HG03520 (cell line): ENCODE data around the gene METTL17.
"Not testable (repeated sequence)": the region's sequence is repeated elsewhere in the genome, so short reads cannot be mapped to it uniquely, and the experiment has no call there.

Experiments used
- ATAC-seq: cut with Tn5 transposase; IDR thresholded peaks from one replicate; pipeline ENCODE4 v1.9.1; 2021; ENCODE audit warnings: mild to moderate bottlenecking, moderate library complexity; ENCODE audit not compliant: unreplicated experiment

METTL17 gene, protein sequence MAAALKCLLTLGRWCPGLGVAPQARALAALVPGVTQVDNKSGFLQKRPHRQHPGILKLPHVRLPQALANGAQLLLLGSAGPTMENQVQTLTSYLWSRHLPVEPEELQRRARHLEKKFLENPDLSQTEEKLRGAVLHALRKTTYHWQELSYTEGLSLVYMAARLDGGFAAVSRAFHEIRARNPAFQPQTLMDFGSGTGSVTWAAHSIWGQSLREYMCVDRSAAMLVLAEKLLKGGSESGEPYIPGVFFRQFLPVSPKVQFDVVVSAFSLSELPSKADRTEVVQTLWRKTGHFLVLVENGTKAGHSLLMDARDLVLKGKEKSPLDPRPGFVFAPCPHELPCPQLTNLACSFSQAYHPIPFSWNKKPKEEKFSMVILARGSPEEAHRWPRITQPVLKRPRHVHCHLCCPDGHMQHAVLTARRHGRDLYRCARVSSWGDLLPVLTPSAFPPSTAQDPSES

GRCh38 chr14:20989787-20990600, at the start of gene METTL17:
METTL17 (plus strand) TSS chr14:20989980; CDS start chr14:20990003, 23 bp downstream.
- peak; percentile 93 for ATAC-seq

- not testable (repeated sequence) for ATAC-seq
Measured at GRCh38 chr14:20945146-20945545, 44.6 kb upstream of the METTL17 start.

GRCh38 chr14:20946707-20947106, 43.1 kb upstream of the METTL17 start:
- ATAC-seq = not testable (repeated sequence)

- not testable (repeated sequence) for ATAC-seq
Measured at GRCh38 chr14:20954736-20955537, 34.8 kb upstream of the METTL17 start, which contains the start of gene RNASE2. RNASE2 (plus strand) TSS chr14:20955487; CDS start chr14:20955772, 285 bp downstream.

GRCh38 chr14:20955538-20955873, 34.3 kb upstream of the METTL17 start:
- not testable (repeated sequence) for ATAC-seq

DNA sequence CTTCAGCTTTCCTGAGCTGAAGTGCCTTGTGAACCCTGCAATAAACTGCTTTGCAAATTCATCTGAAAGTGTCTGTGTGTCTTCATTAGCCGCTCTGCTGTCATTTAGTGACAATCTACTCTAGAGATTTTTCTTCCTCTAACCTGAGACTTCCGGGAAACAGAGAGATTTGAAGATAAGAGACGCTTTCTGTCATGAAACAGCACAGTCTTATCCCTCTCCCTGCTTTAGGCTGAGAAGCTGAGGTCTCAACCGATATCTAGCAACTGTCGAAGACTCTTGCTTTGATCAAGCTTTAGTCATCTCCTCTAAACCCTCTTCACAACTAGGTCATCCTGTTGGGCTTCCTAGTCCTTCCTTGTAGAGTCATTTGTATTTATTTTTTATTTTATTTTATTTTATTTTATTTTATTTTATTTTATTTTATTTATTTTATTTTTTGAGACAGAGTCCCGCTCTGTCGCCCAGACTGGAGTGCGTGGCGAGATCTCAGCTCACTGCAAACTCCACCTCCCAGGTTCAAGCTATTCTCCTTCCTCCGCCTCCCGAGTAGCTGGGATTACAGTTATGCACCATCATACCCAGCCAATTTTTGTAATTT, 33.3 kb upstream of the METTL17 start:
- no peak for ATAC-seq

GRCh38 chr14:20958946-20959345, 30.8 kb upstream of the METTL17 start:
- ATAC-seq = not testable (repeated sequence)

GRCh38 chr14:20969336-20969735, 20.4 kb upstream of the METTL17 start:
- no peak for ATAC-seq

- ATAC-seq = peak; percentile 7
Measured at GRCh38 chr14:20970647-20970982, 19.2 kb upstream of the METTL17 start.

DNA sequence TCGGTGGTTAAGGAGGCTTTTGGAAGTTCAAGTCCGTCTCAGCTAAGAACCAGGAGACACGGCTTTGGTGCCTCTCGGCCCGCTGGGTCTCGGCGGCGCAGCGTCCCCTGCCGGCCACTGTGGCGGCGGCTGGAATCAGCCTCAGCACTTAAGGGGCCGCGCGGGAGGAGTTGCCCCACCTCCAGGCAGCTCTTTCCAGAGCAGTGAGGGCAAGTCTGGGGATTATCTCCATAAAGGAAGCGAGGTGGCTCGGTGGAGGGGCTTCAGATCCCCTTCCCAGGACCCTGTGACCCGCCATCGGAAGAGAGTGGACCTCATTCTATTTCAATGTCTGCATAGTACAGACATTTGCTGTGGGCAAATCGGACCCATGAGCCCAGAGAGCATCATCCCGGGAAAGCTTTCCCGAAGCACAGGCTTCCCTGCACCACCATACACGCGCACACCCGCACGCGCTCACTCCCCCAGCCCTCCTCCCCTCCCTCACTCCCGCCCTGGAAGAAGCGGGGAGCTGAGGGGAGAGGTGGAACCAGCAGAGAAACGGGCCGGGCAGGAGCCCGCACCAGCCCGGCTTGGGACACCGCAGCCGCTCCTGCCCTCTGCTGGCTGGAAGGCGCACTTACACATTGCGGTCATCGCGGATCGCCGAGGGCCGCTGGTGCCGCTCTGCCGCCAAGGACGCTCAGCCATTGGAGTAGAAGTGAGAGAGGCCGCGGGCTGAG, 18.6 kb upstream of the METTL17 start:
- ATAC-seq = peak; percentile 84

GRCh38 chr14:20971705-20972021, 18.1 kb upstream of the METTL17 start:
- ATAC-seq = peak; percentile 23

- no peak for ATAC-seq
Measured at GRCh38 chr14:20973501-20973900, 16.3 kb upstream of the METTL17 start.

GRCh38 chr14:20976291-20976690, 13.5 kb upstream of the METTL17 start:
- ATAC-seq = no peak

DNA sequence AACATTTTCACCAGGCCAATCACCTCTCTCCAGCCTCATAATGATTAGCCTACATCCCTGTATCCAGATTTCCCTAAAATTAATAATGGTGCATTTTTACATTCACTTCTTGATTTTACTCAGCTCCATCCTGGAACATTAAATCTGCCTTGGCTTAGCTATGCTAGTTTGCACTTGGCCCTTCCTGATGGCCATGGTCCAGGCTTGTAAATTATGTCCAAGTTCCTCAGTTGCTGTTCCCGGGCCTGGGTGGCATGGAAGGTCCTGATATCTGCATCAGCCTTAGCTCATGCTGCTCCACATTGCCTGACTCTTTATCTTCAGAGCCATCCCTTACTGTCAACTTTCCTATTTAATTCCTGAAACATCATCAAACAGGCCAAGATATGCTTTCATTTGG, 11.1 kb upstream of the METTL17 start:
- no peak for ATAC-seq

- no peak for ATAC-seq
Measured at GRCh38 chr14:20980906-20981305, 8.9 kb upstream of the METTL17 start.

- ATAC-seq = no peak
Measured at GRCh38 chr14:20982646-20983369, 7.0 kb upstream of the METTL17 start.

GRCh38 chr14:20985650-20986049, 4.1 kb upstream of the METTL17 start:
- ATAC-seq = not testable (repeated sequence)

- ATAC-seq = no peak
Measured at GRCh38 chr14:20986811-20987210, 3.0 kb upstream of the METTL17 start.

GRCh38 chr14:20988717-20989470, 886 bp upstream of the METTL17 start:
- ATAC-seq = no peak
